Tibial nerve (tissue), 3 donors: ENCODE data around the gene AKAP6.

Source experiments
- CTCF ChIP-seq, 5 experiments: fragments of 200-600 bp in 3 of 5; fragments of 450-650 bp in 2 of 5; sonication (generic) in 3 of 5; IDR thresholded peaks; one replicate each; pipeline ENCODE4 v1.5.1; 2016 to 2019; ENCODE audit warnings: antibody characterized with exemption in 5 of 5, mild to moderate bottlenecking in 3 of 5, moderate library complexity in 2 of 5
- POLR2A ChIP-seq, 2 donors: fragments of 450-650 bp; IDR thresholded peaks; one replicate each; pipeline ENCODE4 v1.6.1; 2017; ENCODE audit warnings: antibody characterized with exemption in 2 of 2, mild to moderate bottlenecking in 2 of 2, moderate library complexity in 2 of 2

- no peak for TF ChIP-seq CTCF (IDR thresholded peaks at IDR 0.05)
- TF ChIP-seq POLR2A (IDR thresholded peaks at IDR 0.05) = no peak
These were observed 238.7 kb downstream of the AKAP6 start for GRCh38 chr14:32567543-32568384.
